ENCODE results near the gene CD82.

The CD82 gene

GRCh38 chr11:44578279-44578678 is 12.8 kb downstream of the CD82 start:
- FAIRE-seq, result no peak

GRCh38 chr11:44579302-44579761 is 13.9 kb downstream of the CD82 start:
- no peak for FAIRE-seq

- no peak for FAIRE-seq
These were observed 15.2 kb downstream of the CD82 start for GRCh38 chr11:44580701-44581100.

- no peak for FAIRE-seq
These were observed 15.8 kb downstream of the CD82 start for GRCh38 chr11:44581246-44581645.

GRCh38 chr11:44582641-44583352 is 17.3 kb downstream of the CD82 start:
- no peak for FAIRE-seq

GRCh38 chr11:44583353-44583669 is 17.8 kb downstream of the CD82 start:
- FAIRE-seq, result no peak

- no peak for FAIRE-seq
These were observed 20.0 kb downstream of the CD82 start for GRCh38 chr11:44585421-44585820.

- FAIRE-seq, result no peak
These were observed 23.8 kb downstream of the CD82 start for GRCh38 chr11:44589301-44589700.

- no peak for FAIRE-seq
These were observed 25.3 kb downstream of the CD82 start for GRCh38 chr11:44590769-44591168.

- FAIRE-seq, result no peak
These were observed 26.1 kb downstream of the CD82 start for GRCh38 chr11:44591557-44591956.

- no peak for FAIRE-seq
These were observed 26.9 kb downstream of the CD82 start for GRCh38 chr11:44592125-44592940.

- no peak for FAIRE-seq
These were observed 27.8 kb downstream of the CD82 start for GRCh38 chr11:44593251-44593650.

GRCh38 chr11:44595006-44595405 is 29.5 kb downstream of the CD82 start:
- no peak for FAIRE-seq

GRCh38 chr11:44595964-44596381 is 30.5 kb downstream of the CD82 start:
- FAIRE-seq, result no peak

- FAIRE-seq, result no peak
These were observed 31.2 kb downstream of the CD82 start for GRCh38 chr11:44596525-44597276.

- FAIRE-seq, result no peak
These were observed 32.0 kb downstream of the CD82 start for GRCh38 chr11:44597358-44598012.

GRCh38 chr11:44598831-44599230 is 33.4 kb downstream of the CD82 start:
- no peak for FAIRE-seq

- no peak for FAIRE-seq
These were observed 34.8 kb downstream of the CD82 start for GRCh38 chr11:44600261-44600660.

- no peak for FAIRE-seq
These were observed 35.4 kb downstream of the CD82 start for GRCh38 chr11:44600839-44601383.

GRCh38 chr11:44601471-44602370 is 36.3 kb downstream of the CD82 start:
- no peak for FAIRE-seq

- no peak for FAIRE-seq
These were observed 37.4 kb downstream of the CD82 start for GRCh38 chr11:44602891-44603310.

- no peak for FAIRE-seq
These were observed 38.7 kb downstream of the CD82 start for GRCh38 chr11:44604171-44604581.

Measured in A204.1 (cell line).